GM18867 (cell line): ENCODE results near the gene ARMC9.
"Not testable (repeated sequence)": the region's sequence is repeated elsewhere in the genome, so short reads cannot be mapped to it uniquely, and the experiment has no call there.

Experiments used
- ATAC-seq: cut with Tn5 transposase; IDR thresholded peaks from one replicate; pipeline ENCODE4 v1.9.1; 2021; ENCODE audit warnings: mild to moderate bottlenecking, moderate library complexity; ENCODE audit not compliant: unreplicated experiment

ARMC9 gene

DNA sequence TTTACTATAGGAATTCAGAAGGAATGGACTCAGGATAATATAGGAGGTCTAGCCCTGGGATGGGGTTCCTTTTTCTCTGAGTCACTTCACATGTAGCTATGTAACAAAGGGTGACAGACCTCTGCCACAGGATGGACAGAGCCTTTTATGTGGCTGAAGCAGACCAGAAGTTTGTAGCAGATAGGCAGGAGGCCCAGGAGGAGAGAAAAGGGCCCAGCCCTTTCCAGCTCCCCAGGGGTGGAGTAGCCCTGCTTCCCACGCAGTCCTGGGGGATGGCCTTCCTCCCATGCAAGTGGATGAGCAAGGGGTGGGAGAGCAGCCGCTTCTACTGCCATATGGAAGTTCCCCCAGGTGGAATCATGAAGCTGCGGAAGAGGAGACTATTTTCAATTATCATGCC, 40.3 kb downstream of the ARMC9 start:
- no peak for ATAC-seq

GRCh38 chr2:231239751-231240150, 41.3 kb downstream of the ARMC9 start:
- ATAC-seq = no peak

- ATAC-seq = no peak
These were observed 43.5 kb downstream of the ARMC9 start for GRCh38 chr2:231241755-231242507.

DNA sequence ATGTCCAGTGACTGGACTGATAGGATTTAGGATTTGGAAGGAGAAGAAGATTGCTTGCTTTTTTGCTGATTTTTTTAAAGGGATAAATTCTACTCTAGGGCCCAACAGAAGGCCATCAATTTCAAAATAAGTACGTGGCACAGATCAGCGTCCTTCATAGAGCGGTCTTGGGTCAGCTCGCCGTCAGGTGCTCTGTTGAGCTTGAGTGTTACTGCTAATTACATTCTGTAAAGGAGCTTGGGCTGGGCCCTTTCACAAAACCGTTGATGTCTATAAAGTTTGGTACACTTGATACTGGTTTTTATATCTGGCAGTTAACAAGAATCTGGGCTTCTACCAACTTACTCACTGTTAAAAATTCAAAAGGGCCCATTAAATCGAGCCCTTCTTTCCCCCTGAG, 45.4 kb downstream of the ARMC9 start:
- no peak for ATAC-seq

DNA sequence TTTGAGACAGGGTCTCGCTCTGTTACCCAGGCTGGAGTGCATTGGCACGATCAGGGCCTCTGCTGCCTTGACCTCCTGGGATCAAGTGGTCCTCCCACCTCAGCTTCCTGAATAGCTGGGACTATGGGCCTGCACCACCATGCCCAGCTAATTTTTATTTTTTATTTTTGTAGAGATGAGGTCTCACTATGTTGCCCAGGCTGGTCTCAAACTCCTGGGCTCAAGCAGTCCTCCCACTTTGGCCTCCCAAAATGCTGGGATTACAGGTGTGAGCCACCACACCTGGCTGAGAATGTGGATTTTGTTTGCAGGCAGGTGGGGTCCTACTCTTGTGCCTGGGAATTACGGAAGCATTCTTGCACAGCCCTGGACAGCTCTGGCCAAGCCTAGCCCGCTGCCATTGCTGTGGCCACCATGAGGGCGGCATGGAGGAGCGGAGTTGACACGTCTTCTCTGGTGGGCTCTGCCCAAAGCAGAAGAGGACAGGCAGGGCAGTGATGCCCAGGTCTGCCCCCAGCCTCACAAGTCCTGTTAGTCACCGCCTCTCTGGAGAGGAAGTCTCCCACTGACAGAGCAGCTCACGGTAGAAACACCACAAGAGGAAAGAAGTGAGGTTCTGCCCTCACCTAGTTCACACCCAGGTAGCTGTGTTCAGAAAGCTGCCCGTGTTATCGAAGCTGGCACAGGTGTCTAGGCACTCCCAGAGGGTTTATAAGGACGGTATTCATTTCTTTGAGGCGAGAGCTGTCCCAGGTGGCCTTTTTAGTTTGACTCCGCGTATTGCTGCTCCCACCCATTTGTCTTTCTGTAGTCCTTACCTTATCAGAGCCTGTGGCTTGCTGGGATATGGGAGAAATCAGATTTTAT, 46.2 kb downstream of the ARMC9 start:
- no peak for ATAC-seq

- no peak for ATAC-seq
These were observed 47.0 kb downstream of the ARMC9 start for GRCh38 chr2:231245249-231246094.

DNA sequence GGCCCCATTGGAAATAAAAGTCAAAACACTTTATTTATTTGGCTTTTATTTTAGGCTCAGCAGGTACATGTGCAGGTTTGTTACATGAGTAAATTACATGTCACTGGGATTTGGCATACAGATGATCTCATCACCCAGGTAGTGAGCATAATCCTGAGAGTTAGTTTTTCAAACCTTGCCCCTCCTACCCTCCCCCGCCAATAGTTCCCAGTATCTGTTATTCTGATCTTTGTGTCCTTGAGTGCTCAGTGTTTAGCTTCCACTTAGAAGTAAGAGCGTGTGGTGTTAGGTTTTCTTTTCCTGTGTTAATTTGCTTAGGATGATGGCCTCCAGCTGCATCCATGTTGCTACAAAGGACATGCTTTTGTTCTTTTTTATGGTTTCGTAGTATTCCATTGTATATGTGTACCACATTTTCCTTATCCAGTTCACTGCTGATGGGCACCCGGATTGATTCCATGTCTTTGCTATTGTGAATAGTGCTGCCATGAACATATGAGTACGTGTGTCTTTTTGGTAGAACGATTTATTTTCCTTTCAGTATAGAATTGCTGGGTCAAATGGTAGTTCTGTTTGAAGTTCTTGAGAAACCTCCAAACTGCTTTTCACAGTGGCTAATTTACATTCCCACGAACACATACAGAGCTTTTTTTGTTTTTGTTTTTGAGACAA, 47.9 kb downstream of the ARMC9 start:
- no peak for ATAC-seq

- ATAC-seq = no peak
These were observed 51.7 kb downstream of the ARMC9 start for GRCh38 chr2:231250146-231250545.

DNA sequence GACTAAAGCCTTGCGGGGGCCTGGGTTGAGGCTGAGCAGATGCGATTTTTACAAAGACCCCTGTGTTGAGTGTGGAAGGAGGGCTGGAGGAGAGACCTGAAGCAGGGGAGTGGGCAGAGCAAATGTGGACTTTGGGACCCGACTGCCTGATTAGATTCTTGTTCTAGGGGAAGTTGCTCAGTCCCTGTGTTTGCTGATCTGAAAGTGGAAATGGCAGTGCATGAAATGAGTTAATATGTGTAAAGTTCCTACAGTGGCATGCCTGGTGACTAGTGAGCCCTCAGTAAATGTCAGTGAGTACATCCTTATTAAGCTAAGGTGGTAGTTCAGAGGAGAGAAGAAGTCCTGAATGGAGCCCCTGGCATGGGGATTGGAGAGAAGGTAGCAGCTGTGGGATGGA, 52.3 kb downstream of the ARMC9 start:
- ATAC-seq = no peak

GRCh38 chr2:231253292-231253691, 54.9 kb downstream of the ARMC9 start:
- ATAC-seq = not testable (repeated sequence)

GRCh38 chr2:231256494-231256893, 58.1 kb downstream of the ARMC9 start:
- no peak for ATAC-seq

GRCh38 chr2:231257763-231258162, 59.3 kb downstream of the ARMC9 start:
- ATAC-seq = no peak

GRCh38 chr2:231258701-231259100, 60.3 kb downstream of the ARMC9 start:
- no peak for ATAC-seq

DNA sequence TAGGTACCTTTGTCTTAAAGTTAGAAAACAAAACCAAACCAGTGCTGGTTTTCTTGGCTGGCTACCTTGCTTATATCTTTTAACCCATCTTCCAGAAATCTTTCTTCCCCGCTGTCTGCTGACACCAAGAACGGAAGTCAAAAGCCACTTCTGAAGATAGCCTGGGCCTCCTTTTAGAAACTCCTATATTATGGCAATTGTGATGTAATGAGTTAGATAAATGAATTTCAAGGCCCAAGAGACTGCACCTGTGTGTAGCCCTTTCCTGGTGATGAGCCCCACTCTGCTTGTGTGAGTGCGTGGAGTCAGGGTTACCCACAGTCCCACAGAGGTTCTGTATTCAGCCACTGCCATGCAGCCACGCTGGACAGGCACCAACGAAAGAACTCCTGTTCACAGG, 60.7 kb downstream of the ARMC9 start:
- ATAC-seq = no peak

GRCh38 chr2:231260442-231261208, 62.2 kb downstream of the ARMC9 start:
- ATAC-seq = no peak

GRCh38 chr2:231263118-231263831, 64.8 kb downstream of the ARMC9 start:
- ATAC-seq = no peak

GRCh38 chr2:231270221-231271114, 72.0 kb downstream of the ARMC9 start:
- ATAC-seq = no peak

GRCh38 chr2:231272991-231273390, 74.6 kb downstream of the ARMC9 start:
- no peak for ATAC-seq
